ENCODE results near the gene TANC1. TPM values are rescaled to one million over a fixed set of nuclear protein-coding genes. Genes with fewer than 3 reads are reported as not detected.
A peak's percentile ranks its signal among the peaks of the same experiment; 100 is the strongest.

The TANC1 gene
- total RNA-seq, 2 experiments from 2014 or later = 0.41 to 0.47 TPM

DNA sequence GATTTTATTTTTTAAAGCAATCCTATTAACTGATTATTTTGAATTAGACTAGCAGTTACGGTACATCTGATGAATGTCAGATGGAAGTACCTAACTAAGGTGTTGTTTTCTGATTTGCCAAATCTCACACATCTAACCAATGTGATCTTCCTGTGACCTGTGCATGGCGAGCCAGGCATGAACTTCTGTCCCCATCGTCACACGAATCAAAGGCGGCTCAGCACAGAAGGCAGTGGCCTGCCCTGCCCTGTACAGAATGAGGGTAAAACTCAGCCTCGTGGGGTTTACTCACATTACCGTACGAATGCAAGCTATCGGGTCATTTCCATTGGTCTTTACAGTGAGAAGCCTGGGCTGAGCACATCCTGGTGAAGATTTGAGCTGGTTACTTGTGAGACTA, 230.8 kb downstream of the TANC1 start:
- Mint-ChIP-seq H3K36me3 (ENCODE audit: low read depth) (no peaks in the 10 kb centered on the region), H3K27ac (no peak overlapping the region), H3K4me3 (no peak overlapping the region), H3K27me3 (no peaks in the 10 kb centered on the region), H3K4me1 (ENCODE audit: low read depth) (peaks cover 21% of the 10 kb centered on the region), H3K9me3 (no peaks in the 10 kb centered on the region)
- POLR2A ChIA-PET = no interaction called here
- TF ChIP-seq, protein P1, sequence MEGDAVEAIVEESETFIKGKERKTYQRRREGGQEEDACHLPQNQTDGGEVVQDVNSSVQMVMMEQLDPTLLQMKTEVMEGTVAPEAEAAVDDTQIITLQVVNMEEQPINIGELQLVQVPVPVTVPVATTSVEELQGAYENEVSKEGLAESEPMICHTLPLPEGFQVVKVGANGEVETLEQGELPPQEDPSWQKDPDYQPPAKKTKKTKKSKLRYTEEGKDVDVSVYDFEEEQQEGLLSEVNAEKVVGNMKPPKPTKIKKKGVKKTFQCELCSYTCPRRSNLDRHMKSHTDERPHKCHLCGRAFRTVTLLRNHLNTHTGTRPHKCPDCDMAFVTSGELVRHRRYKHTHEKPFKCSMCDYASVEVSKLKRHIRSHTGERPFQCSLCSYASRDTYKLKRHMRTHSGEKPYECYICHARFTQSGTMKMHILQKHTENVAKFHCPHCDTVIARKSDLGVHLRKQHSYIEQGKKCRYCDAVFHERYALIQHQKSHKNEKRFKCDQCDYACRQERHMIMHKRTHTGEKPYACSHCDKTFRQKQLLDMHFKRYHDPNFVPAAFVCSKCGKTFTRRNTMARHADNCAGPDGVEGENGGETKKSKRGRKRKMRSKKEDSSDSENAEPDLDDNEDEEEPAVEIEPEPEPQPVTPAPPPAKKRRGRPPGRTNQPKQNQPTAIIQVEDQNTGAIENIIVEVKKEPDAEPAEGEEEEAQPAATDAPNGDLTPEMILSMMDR (IDR thresholded peaks at IDR 0.05) = no peak
- intact Hi-C loops (cut with DNase I, micrococcal nuclease) = no loop called here
- H3K9me3 ChIP-seq (ENCODE audit: control insufficient read depth in 1 of 2, insufficient read depth in 1 of 2, low read length in 2 of 2) = no peaks in the 10 kb centered on the region
- no peak overlapping the region for H3K4me3 ChIP-seq (ENCODE audit: low read length)
- ATAC-seq (ENCODE audit: poor library complexity) (no peak), DNase-seq (peak in 1 of 14 experiments; percentile 30)
- no peak overlapping the region for H3K27ac ChIP-seq (ENCODE audit: low read depth in 1 of 2, low read length in 2 of 2)
- no peaks in the 10 kb centered on the region for H3K27me3 ChIP-seq (ENCODE audit: control insufficient read depth in 1 of 2, insufficient read depth in 2 of 2, low read length in 2 of 2)
- peaks cover 15% of the 10 kb centered on the region for H3K4me1 ChIP-seq (ENCODE audit: insufficient read depth, low read length)
- no peaks in the 10 kb centered on the region for H3K36me3 ChIP-seq (ENCODE audit: insufficient read depth, low read length)
- CTCF ChIA-PET = no interaction called here

DNA sequence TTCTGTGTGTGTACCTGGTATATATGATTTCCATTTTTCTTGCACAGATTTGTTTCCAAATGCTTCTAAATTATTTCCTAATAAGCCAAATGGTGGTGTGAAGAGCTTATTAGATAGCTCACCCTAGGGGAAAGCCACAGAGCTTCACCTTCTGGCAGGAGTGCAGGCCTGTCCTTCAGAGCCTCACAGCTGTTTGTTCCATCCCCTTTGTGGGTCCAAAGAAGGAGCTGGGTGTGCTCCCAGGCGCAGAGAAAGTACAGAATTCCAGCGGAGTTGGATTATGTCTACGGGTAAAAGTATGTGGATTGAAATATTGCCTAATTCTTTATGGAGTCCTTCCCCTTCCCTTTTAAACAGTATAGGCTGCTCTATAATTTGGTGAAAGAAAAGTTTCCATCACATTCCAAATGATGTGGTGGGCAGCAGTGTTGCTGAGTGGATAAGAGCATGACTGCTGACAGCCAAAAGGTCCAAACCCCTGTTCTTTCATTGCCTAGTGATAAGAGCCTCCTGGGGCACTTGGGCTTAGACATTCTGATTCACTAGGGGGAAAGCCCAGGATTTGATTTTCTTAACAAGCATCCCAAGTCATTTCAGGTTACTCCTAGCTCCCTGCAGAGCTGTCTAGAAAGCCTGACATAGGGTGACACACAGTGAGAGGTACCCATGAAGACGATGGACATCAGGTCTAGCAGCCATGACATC, 231.5 kb downstream of the TANC1 start:
- H3K4me1 Mint-ChIP-seq (ENCODE audit: low read depth) = peaks cover 21% of the 10 kb centered on the region
- Histone ChIP-seq H3K27me3 (ENCODE audit: control insufficient read depth in 1 of 2, insufficient read depth in 2 of 2, low read length in 2 of 2) (no peaks in the 10 kb centered on the region), H3K4me1 (ENCODE audit: insufficient read depth, low read length) (peaks cover 15% of the 10 kb centered on the region), H3K9me3 (ENCODE audit: control insufficient read depth in 1 of 2, insufficient read depth in 1 of 2, low read length in 2 of 2) (no peaks in the 10 kb centered on the region), H3K4me3 (ENCODE audit: low read length) (no peak overlapping the region), H3K27ac (ENCODE audit: low read depth in 1 of 2, low read length in 2 of 2) (no peak overlapping the region), H3K36me3 (ENCODE audit: insufficient read depth, low read length) (no peaks in the 10 kb centered on the region)
- no peaks in the 10 kb centered on the region for H3K36me3 Mint-ChIP-seq (ENCODE audit: low read depth)
- ChIA-PET POLR2A (no interaction called here), CTCF (interaction anchor here (0.5 to 0.7 kb wide), 2 partner anchors 349 to 475 kb away, joined by 3 to 5 read pairs; no protein-coding TSS in a partner anchor)
- no peak overlapping the region for H3K27ac Mint-ChIP-seq
- ATAC-seq (ENCODE audit: poor library complexity) (no peak), DNase-seq (no peak)
- no peaks in the 10 kb centered on the region for H3K9me3 Mint-ChIP-seq
- intact Hi-C loops (cut with DNase I, micrococcal nuclease) = no loop called here
- H3K4me3 Mint-ChIP-seq = no peak overlapping the region
- TF ChIP-seq, protein P1 (IDR thresholded peaks at IDR 0.05) = no peak
- no peaks in the 10 kb centered on the region for H3K27me3 Mint-ChIP-seq

DNA sequence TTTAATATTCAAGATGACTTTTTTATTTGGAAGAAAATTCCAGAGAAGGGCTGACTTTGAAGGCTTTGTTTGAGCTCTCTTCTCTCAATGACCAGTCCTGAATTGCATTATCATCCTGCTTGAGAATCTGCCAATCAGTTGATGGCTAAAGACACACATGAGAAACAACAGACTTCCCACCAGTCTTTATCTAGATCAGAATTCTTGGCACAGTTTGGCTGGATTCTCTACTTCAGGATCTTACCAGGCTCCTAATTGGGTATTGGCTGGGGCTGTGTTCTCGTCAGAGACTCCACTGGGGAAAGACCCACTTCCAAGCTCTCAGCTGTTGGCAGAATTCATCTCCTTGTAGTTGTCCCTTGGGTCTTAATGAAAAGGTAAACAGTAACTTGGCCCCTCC, 232.1 kb downstream of the TANC1 start:
- Histone ChIP-seq H3K4me3 (ENCODE audit: low read length) (no peak overlapping the region), H3K9me3 (ENCODE audit: control insufficient read depth in 1 of 2, insufficient read depth in 1 of 2, low read length in 2 of 2) (no peaks in the 10 kb centered on the region), H3K27me3 (ENCODE audit: control insufficient read depth in 1 of 2, insufficient read depth in 2 of 2, low read length in 2 of 2) (no peaks in the 10 kb centered on the region), H3K27ac (ENCODE audit: low read depth in 1 of 2, low read length in 2 of 2) (no peak overlapping the region), H3K36me3 (ENCODE audit: insufficient read depth, low read length) (no peaks in the 10 kb centered on the region), H3K4me1 (ENCODE audit: insufficient read depth, low read length) (peaks cover 15% of the 10 kb centered on the region)
- Mint-ChIP-seq H3K4me3 (no peak overlapping the region), H3K27me3 (no peaks in the 10 kb centered on the region), H3K9me3 (no peaks in the 10 kb centered on the region), H3K27ac (no peak overlapping the region), H3K4me1 (ENCODE audit: low read depth) (peaks cover 21% of the 10 kb centered on the region), H3K36me3 (ENCODE audit: low read depth) (no peaks in the 10 kb centered on the region)
- POLR2A ChIA-PET = no interaction called here
- ATAC-seq (ENCODE audit: poor library complexity) = no peak
- CTCF ChIA-PET = interaction anchor here (0.5 to 0.7 kb wide), 2 partner anchors 349 to 474 kb away, joined by 3 to 5 read pairs; no protein-coding TSS in a partner anchor
- no peak for DNase-seq
- intact Hi-C loops (cut with DNase I, micrococcal nuclease) = no loop called here
- TF ChIP-seq, protein P1 (IDR thresholded peaks at IDR 0.05) = no peak

Measured in CD4-positive, alpha-beta T cell (primary cell).